Measurements from ENCODE around the gene RASIP1.
"Not testable (repeated sequence)": the region's sequence is repeated elsewhere in the genome, so short reads cannot be mapped to it uniquely, and the experiment has no call there.

Gene RASIP1

DNA sequence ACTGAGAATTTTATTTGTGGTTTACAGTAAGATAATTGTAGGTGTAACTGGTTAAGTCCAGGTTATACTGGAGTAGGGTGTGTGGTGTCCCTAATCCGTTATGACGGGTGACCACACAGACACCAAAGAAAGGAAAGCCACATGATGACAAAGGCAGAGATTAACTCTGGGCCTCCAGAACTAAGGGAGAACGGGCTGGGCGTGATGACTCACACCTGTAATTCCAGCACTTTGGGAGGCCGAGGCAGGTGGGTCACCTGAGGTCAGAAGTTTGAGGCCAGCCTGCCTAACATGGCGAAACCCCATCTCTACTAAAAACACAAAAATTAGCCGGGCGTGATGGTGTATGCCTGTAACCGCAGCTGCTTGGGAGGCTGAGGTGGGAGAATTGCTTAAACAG lies 54.8 kb downstream of the RASIP1 start:
- Histone ChIP-seq H3K4me1 (ENCODE audit: control insufficient read depth, insufficient read depth, low read length) (peaks cover 42% of the 10 kb centered on the region), H3K4me3 (ENCODE audit: low read length) (no peak overlapping the region), H3K36me3 (ENCODE audit: control insufficient read depth, insufficient read depth, low read length) (no peaks in the 10 kb centered on the region), H3K9me3 (ENCODE audit: control insufficient read depth, low read length) (no peaks in the 10 kb centered on the region), H3K9ac (ENCODE audit: low read length) (no peak overlapping the region), H3K27me3 (ENCODE audit: control insufficient read depth, insufficient read depth, low read length) (no peaks in the 10 kb centered on the region)

DNA sequence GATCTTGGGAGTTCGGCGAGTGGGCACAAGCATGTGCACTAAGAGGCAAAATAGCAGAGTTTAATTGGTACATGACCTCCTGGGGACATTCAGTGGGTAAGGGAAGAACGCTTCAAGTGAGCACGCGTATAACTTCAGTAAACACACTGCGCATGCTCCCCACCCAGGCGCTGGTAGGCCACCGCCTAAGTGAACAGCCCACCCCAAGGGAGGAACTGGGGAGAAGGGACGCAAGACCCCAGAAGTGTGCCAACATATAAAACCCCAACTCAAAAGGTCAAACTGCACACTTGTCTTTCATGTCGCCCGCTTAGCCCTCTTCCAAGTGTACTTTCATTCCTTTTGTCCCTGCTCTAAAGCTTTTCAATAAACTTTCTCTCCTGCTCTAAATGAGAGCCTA lies 57.1 kb downstream of the RASIP1 start:
- Histone ChIP-seq H3K36me3 (ENCODE audit: control insufficient read depth, insufficient read depth, low read length) (no peaks in the 10 kb centered on the region), H3K4me1 (ENCODE audit: control insufficient read depth, insufficient read depth, low read length) (peaks cover 48% of the 10 kb centered on the region), H3K9me3 (ENCODE audit: control insufficient read depth, low read length) (no peaks in the 10 kb centered on the region), H3K9ac (ENCODE audit: low read length) (no peak overlapping the region), H3K27me3 (ENCODE audit: control insufficient read depth, insufficient read depth, low read length) (no peaks in the 10 kb centered on the region), H3K4me3 (ENCODE audit: low read length) (no peak overlapping the region)

DNA sequence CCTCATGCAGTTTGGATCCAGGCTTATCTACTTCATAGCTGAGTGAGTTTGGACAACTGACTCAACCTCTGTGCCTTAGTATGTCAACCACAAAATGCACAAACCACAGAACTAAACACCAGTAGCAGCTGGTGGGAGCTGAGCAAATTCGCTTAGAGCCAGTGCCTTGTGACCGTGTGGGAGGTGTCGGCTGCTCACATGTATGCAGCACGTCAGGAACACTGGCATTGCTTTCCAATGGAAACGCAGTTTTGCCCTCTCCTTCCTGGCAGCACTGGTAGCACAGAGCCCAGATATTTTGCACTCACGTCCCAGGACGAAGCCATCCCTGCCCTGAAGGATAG lies 59.3 kb downstream of the RASIP1 start:
- Histone ChIP-seq H3K9ac (ENCODE audit: low read length) (peak overlapping the region; percentile 28), H3K4me1 (ENCODE audit: control insufficient read depth, insufficient read depth, low read length) (peaks cover 65% of the 10 kb centered on the region), H3K9me3 (ENCODE audit: control insufficient read depth, low read length) (no peaks in the 10 kb centered on the region), H3K27me3 (ENCODE audit: control insufficient read depth, insufficient read depth, low read length) (no peaks in the 10 kb centered on the region), H3K4me3 (ENCODE audit: low read length) (no peak overlapping the region), H3K36me3 (ENCODE audit: control insufficient read depth, insufficient read depth, low read length) (no peaks in the 10 kb centered on the region)

- no peak overlapping the region for H3K9ac ChIP-seq (ENCODE audit: low read length)
- H3K36me3 ChIP-seq (ENCODE audit: control insufficient read depth, insufficient read depth, low read length): no peaks in the 10 kb centered on the region
- no peaks in the 10 kb centered on the region for H3K9me3 ChIP-seq (ENCODE audit: control insufficient read depth, low read length)
- H3K4me1 ChIP-seq (ENCODE audit: control insufficient read depth, insufficient read depth, low read length): peaks cover 65% of the 10 kb centered on the region
- H3K27me3 ChIP-seq (ENCODE audit: control insufficient read depth, insufficient read depth, low read length): no peaks in the 10 kb centered on the region
- H3K4me3 ChIP-seq (ENCODE audit: low read length): no peak overlapping the region
Observed at GRCh38 chr19:48680436-48681126, 59.8 kb downstream of the RASIP1 start.

DNA sequence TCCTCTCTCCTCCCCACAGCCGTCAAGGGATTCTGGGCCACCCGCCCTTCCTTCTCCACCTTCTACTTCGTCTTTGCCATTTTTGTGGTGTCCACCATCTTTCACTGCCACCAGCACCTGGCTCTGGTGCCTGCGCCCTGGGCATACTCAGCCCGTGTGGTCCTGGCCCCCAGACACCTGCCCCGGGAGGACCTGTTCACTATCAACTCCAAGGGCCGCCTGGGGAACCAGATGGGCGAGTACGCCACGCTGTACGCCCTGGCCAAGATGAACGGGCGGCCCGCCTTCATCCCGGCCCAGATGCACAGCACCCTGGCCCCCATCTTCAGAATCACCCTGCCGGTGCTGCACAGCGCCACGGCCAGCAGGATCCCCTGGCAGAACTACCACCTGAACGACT lies 60.4 kb downstream of the RASIP1 start:
- H3K4me1 ChIP-seq (ENCODE audit: control insufficient read depth, insufficient read depth, low read length): peaks cover 65% of the 10 kb centered on the region
- H3K4me3 ChIP-seq (ENCODE audit: low read length); H3K36me3 ChIP-seq (ENCODE audit: control insufficient read depth, insufficient read depth, low read length); H3K27me3 ChIP-seq (ENCODE audit: control insufficient read depth, insufficient read depth, low read length); H3K9ac ChIP-seq (ENCODE audit: low read length); H3K9me3 ChIP-seq (ENCODE audit: control insufficient read depth, low read length): not testable (repeated sequence)

DNA sequence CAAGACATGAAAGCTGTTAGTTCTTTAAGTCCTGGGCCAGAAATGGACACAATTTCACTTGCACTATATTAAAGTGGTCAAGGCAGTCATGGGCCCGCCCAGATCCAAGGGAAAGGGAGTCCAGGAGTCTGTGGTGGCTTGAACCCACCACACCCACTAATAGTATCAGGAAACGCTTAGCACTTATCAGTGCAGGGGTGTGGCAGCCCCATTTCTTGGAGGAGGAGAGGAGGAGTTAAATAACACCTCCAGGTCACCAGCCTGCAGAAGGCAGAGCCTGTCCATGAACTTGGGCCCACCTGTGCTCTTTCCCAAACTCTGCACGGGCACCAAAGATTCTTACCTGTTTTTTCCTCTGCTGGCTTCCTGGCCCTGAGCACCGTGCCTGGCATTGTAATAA lies 62.2 kb downstream of the RASIP1 start:
- no peaks in the 10 kb centered on the region for H3K27me3 ChIP-seq (ENCODE audit: control insufficient read depth, insufficient read depth, low read length)
- peaks cover 49% of the 10 kb centered on the region for H3K4me1 ChIP-seq (ENCODE audit: control insufficient read depth, insufficient read depth, low read length)
- H3K4me3 ChIP-seq (ENCODE audit: low read length): no peak overlapping the region
- H3K36me3 ChIP-seq (ENCODE audit: control insufficient read depth, insufficient read depth, low read length): no peaks in the 10 kb centered on the region
- peak overlapping the region; percentile 50 for H3K9ac ChIP-seq (ENCODE audit: low read length)
- H3K9me3 ChIP-seq (ENCODE audit: control insufficient read depth, low read length): no peaks in the 10 kb centered on the region

DNA sequence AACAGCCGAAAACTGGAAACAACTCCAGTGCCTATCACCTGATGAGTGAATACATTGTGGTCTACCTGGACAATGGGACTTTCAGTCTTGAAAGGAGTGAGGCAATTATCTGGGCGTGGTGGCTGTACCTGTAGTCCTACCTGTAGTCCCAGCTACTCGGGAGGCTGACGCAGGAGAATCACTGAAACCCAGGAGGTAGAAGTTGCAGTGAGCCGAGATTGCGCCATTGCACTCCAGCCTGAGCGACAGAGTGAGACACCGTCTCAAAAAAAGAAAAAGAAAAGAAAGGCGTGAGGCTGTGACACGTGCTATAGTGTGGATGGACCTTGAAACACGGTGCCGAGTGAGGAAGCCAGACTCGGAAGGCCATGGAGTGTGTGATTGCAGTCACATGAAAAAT lies 63.5 kb downstream of the RASIP1 start:
- H3K9ac ChIP-seq (ENCODE audit: low read length): peak overlapping the region; percentile 35
- no peaks in the 10 kb centered on the region for H3K9me3 ChIP-seq (ENCODE audit: control insufficient read depth, low read length)
- no peak overlapping the region for H3K4me3 ChIP-seq (ENCODE audit: low read length)
- peaks cover 47% of the 10 kb centered on the region for H3K4me1 ChIP-seq (ENCODE audit: control insufficient read depth, insufficient read depth, low read length)
- H3K36me3 ChIP-seq (ENCODE audit: control insufficient read depth, insufficient read depth, low read length): no peaks in the 10 kb centered on the region
- no peaks in the 10 kb centered on the region for H3K27me3 ChIP-seq (ENCODE audit: control insufficient read depth, insufficient read depth, low read length)

DNA sequence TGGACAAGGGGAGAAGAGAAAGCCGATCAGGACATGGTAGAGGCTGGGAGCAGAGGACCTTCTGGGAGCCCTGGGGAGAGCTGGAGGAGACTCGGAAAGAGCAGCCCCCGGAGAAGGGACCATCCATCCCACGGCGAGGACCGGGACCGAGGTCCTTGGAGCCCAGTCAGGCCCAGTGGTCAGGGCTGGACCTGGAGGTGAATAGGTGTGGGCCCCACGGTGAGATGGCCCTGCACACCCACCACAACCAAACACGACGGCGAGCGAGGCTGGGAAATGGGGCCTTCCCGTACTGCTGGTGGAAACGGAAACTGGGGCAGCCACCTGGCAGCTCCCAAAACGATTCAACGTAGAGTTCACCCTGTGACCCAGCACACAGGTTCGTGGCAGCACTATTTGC lies 63.9 kb downstream of the RASIP1 start:
- Histone ChIP-seq H3K9ac (ENCODE audit: low read length) (peak overlapping the region; percentile 35), H3K9me3 (ENCODE audit: control insufficient read depth, low read length) (no peaks in the 10 kb centered on the region), H3K4me3 (ENCODE audit: low read length) (no peak overlapping the region), H3K27me3 (ENCODE audit: control insufficient read depth, insufficient read depth, low read length) (no peaks in the 10 kb centered on the region), H3K36me3 (ENCODE audit: control insufficient read depth, insufficient read depth, low read length) (no peaks in the 10 kb centered on the region), H3K4me1 (ENCODE audit: control insufficient read depth, insufficient read depth, low read length) (peaks cover 43% of the 10 kb centered on the region)

DNA sequence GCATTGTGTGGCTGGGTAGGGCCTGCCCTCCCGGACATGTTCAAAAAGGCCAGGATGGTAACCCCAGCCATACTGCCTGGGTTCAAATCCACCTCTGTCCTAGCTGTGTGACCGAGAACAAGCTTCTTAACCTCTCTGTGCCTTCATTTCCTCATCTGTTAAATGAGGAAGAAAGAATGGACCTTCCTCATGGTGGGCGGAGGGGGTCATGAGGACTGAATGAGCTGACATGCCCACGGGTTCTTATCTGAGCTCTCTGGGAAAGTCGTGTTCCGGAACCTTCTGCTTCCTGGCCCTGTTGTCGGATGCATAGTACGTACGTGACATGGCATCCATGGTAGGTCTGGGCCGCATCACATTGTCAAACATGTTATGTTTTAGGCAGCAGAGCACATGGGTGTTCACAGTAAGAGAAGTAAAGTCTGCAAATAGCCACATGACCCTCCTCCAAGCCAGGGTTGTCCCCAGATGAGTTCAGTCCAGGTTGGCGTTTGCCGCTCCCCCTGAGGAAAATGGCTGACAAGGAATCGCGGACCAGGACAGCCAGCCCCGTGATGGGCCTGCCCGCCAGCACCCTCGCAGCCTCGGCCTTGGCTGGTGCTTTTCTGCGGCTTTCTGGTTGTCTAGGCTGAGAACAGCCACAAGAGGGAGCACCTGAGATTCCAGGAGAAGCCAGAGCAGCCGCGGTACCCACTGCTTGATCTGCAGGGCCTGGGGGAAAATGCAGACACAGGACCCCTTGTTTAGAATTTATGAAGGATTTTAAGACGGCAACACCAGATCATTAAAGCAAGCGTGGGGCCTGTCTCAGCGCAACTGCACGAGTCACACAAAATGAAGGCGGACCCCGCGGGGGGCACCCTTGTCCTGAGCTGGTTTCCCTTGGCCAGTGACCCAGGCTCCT lies 65.2 kb downstream of the RASIP1 start:
- H3K36me3 ChIP-seq (ENCODE audit: control insufficient read depth, insufficient read depth, low read length): no peaks in the 10 kb centered on the region
- H3K27me3 ChIP-seq (ENCODE audit: control insufficient read depth, insufficient read depth, low read length): no peaks in the 10 kb centered on the region
- H3K4me1 ChIP-seq (ENCODE audit: control insufficient read depth, insufficient read depth, low read length): peaks cover 35% of the 10 kb centered on the region
- no peak overlapping the region for H3K4me3 ChIP-seq (ENCODE audit: low read length)
- no peaks in the 10 kb centered on the region for H3K9me3 ChIP-seq (ENCODE audit: control insufficient read depth, low read length)
- no peak overlapping the region for H3K9ac ChIP-seq (ENCODE audit: low read length)

GRCh38 chr19:48674216-48674809 lies 66.1 kb downstream of the RASIP1 start:
- H3K9ac ChIP-seq (ENCODE audit: low read length): no peak overlapping the region
- no peaks in the 10 kb centered on the region for H3K9me3 ChIP-seq (ENCODE audit: control insufficient read depth, low read length)
- peaks cover 35% of the 10 kb centered on the region for H3K4me1 ChIP-seq (ENCODE audit: control insufficient read depth, insufficient read depth, low read length)
- no peaks in the 10 kb centered on the region for H3K27me3 ChIP-seq (ENCODE audit: control insufficient read depth, insufficient read depth, low read length)
- H3K4me3 ChIP-seq (ENCODE audit: low read length): no peak overlapping the region
- no peaks in the 10 kb centered on the region for H3K36me3 ChIP-seq (ENCODE audit: control insufficient read depth, insufficient read depth, low read length)

DNA sequence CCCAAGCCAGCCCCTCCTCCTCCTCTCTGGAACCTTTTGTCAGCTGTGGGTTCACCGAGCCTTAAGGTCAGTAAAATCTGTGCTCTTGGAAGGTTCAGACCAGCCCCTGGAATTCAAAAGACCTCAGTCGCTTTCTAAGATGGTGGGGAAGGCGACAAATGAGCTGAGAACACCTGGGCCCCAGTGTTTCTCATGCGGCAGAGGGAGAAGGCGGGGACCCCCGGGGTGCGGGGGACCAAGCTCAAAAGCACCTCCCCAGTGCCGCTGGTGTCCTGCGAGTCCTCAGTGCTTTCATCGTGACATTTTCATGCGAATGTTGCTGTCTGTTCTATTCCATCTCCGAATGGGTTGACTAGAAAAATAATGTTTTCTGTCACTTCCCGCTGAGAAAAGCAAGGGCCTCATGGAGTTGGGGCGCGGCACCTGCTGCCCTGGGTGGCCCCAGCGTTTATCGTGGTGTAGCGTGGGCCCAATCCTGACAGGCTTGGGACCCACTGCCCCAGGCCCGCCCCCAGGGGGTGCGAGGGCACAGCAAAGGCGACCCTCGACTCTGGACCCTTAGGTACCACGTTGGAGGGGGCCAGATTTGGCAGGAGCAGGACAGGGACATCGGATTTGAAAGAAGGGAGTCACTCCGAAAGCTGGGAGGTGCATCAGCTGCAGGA lies 66.8 kb downstream of the RASIP1 start:
- Histone ChIP-seq H3K4me3 (ENCODE audit: low read length) (no peak overlapping the region), H3K9ac (ENCODE audit: low read length) (no peak overlapping the region), H3K36me3 (ENCODE audit: control insufficient read depth, insufficient read depth, low read length) (no peaks in the 10 kb centered on the region), H3K27me3 (ENCODE audit: control insufficient read depth, insufficient read depth, low read length) (no peaks in the 10 kb centered on the region), H3K4me1 (ENCODE audit: control insufficient read depth, insufficient read depth, low read length) (peaks cover 30% of the 10 kb centered on the region), H3K9me3 (ENCODE audit: control insufficient read depth, low read length) (no peaks in the 10 kb centered on the region)

- H3K9me3 ChIP-seq (ENCODE audit: control insufficient read depth, low read length): no peaks in the 10 kb centered on the region
- no peaks in the 10 kb centered on the region for H3K27me3 ChIP-seq (ENCODE audit: control insufficient read depth, insufficient read depth, low read length)
- H3K4me3 ChIP-seq (ENCODE audit: low read length): no peak within 1 kb of the TSS
- no peaks in the 10 kb centered on the region for H3K36me3 ChIP-seq (ENCODE audit: control insufficient read depth, insufficient read depth, low read length)
- peaks cover 28% of the 10 kb centered on the region for H3K4me1 ChIP-seq (ENCODE audit: control insufficient read depth, insufficient read depth, low read length)
- H3K9ac ChIP-seq (ENCODE audit: low read length): no peak within 1 kb of the TSS
Observed at GRCh38 chr19:48672994-48673393, 67.4 kb downstream of the RASIP1 start, which contains the start of gene NTN5. Gene NTN5 (minus strand): TSS chr19:48673017. CDS start chr19:48670986, 2,031 bp downstream.

Data from mucosa of stomach (tissue), 1 donor.